Activated CD8-positive, alpha-beta memory T cell treated with anti-CD3 and anti-CD28 coated beads, Interleukin-2, amount 50 U/mL, for 48 hours (primary cell): ENCODE measurements around the gene TH.

Source experiments
- DNase-seq: peaks from one replicate; pipeline ENCODE4 v3.0.0-alpha.2; 2020

TH gene

DNA sequence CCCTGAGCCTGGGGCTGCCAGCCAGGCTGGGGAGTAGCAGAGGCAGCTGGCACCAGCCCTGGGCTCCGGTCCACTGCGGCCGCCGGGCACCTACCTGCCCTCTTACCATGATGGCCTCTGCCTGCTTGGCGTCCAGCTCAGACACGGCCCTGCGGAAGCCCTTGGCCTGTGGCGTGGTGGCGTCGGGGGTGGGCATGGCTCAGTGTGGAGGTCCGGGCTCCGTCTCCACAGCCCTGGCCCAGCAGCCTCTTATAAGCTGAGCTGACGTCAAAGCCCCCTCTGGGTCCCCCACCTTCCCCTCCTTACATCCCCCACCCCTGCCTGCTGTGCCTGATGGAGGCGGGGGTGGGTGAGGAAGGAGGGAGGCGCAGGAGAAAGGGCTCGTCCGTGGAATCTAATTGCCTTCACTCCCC, at the start of gene TH:
TH (minus strand) TSS at position 225 of the 413 bp plus-strand sequence; CDS start at position 196, 29 bp downstream.
- no peak for DNase-seq

DNA sequence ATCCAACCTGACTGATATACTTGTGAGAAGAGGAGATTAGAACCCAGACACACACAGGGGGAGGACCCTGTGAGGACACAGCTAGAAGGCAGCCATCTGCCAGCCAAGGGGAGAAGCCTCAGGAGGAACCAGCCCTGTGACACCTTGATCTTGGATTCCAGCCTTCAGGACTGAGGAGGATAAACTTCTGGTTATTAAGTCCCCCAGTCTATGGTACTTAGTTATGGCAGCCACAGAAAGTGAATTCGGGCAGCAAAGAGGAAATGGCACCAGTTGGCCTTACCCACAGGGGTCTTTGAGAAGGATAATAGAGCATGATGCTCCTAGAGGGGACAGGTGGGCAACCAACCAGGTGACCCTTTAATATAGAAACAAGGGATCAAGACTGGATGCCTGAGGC, 49.4 kb upstream of the TH start:
- DNase-seq: no peak

DNA sequence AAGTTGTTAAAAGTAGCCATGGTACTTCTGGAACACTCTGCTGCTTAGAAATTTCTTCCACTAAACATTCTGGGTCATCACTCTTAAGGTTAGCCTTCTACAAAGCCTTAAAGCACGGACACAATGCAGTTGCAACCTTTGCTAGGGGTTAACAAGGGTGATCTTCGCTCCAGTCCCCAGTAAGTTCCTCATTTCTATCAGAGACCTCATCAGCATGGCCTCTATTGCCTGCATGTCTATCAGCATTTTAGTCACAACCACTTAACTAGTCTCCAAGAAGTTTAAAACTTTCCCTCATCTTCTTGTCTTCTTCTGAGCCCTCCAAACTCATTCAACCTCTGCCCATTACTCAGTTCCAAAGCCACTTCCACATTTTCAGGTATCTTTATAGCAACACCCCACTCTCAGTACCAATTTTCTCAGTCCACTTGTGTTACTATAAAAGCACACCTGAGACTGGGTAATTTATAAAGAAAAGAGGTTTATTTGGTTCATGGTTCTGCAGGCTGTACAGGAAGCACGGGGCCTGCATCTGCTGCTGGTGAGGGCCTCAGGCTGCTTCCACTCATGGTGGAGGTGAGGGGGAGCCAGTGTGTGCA, 48.7 kb upstream of the TH start:
- no peak for DNase-seq

DNA sequence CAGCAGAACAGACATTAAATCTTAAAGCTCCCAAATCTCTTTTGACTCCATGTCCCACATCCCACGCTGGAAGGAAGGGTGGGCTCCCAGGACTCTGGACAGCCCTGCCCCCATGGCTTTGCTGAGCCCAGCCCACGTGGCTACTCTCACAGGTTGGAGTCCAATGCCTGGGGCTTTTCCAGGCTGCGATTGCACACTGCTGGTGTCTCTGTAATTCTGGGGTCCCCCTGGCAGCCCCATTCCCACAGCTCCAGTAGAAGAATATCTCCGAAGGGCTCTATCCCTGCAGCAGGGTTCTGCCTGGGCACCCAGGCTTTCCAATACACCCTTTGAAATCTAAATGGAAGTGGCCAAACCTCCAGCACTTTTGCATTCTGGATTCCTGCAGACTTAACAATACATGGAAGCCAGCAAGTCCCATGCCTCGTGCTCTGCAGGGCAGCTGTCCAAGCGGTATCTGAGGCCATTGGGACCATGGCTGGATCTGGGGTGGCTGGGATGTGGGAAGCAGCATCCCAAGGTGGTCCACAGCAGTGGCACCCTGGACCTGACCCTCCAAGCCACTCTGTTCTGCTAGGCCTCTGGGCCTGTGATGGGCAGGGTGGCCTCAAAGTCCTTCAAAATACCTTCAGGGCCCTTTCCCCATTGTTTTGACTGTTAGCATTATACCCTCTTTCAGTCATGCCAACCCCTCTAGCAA, 47.9 kb upstream of the TH start:
- no peak for DNase-seq

DNA sequence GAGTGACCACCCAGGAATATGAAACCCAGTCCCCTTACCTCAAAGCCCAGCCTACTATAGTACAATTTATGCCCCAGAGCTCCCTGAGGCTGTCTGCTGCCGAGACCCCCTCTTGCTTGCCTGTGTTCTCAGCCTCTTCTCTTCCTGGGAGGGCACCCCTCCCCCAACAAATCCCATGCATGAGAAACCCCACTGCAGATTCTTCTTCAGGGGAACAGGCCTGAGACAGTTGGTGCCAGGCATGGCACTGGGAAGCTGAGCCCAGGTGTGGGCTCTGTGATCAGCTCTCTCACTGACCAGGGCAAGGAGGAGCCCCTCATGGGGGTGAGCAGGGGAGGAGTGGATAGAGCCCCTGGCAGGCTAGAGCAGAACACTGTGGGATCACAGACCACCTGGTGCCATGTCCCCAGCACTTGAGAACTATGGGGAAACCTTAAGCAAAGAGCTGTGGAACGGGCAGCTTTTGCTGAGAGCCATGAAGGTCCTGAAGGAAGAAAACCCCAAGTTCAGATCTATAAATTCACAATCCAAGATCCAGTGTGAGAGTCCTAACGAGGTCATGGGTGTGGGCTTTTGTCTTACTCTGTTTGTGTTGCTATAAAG, 46.5 kb upstream of the TH start:
- no peak for DNase-seq

DNA sequence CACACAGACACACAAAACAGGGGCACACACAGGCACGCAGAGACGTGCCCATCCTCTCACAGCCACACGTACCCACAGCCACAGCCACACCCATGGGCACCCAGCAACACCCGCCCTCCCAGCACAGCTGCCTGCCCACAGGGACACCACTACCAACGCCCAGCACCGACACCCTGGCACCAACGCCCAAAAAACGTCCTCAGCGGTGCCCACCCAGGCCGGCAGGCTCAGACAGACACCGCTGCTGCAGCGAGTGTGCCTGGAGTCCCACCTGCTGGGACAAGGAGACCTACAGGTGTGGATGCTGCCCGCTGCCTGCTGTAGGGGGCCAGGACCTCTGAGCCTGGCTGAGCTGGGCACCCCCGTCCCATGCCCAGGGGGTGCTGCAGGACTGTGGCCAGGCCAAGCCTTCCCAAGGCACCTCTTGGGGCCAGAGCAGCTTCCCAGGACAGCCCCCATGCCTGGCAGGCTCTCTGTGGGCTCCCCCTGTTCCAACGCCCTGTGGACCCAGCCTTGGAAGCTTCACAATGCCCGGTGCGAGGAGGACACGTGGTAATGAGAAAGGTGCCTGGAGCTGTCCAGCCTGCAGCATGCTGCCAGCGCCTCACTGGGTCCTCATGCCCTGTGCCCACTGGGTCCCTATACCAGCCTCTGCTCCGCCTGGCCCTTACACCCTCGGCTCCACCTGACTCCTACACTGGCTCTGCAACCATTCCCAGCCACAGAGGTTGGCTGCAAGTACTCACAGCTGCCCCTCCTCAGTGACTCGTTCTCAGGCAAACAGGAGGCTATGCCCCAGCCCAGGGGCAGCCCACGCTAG, 45.8 kb upstream of the TH start:
- no peak for DNase-seq

DNA sequence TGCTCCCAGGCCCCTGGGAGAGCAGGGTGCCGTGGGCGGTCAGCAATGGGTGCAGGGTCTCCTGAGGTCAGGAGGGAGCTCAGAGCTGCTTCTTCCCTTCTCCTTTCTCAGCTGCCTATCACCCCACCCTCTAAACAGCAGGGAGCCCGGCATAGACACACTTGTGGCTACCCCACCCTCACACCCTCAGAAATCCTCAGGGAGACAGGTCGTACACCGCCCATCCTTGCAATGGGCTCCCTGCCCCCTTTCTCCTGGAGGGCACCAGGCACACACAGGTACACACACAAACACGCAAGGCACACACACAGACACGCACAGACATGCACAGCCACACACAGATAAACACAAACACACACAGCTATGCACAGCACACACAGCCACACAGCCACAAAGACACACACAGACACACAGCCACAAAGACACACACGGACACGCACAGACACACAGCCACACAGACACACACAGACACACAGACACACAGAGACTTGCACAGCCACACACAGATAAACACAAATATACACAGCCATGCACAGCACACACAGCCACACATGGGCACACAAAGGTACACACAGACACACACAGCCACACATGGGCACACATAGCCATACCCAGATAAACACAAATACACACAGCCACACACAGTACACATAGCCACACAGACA, 44.9 kb upstream of the TH start:
- no peak for DNase-seq

DNA sequence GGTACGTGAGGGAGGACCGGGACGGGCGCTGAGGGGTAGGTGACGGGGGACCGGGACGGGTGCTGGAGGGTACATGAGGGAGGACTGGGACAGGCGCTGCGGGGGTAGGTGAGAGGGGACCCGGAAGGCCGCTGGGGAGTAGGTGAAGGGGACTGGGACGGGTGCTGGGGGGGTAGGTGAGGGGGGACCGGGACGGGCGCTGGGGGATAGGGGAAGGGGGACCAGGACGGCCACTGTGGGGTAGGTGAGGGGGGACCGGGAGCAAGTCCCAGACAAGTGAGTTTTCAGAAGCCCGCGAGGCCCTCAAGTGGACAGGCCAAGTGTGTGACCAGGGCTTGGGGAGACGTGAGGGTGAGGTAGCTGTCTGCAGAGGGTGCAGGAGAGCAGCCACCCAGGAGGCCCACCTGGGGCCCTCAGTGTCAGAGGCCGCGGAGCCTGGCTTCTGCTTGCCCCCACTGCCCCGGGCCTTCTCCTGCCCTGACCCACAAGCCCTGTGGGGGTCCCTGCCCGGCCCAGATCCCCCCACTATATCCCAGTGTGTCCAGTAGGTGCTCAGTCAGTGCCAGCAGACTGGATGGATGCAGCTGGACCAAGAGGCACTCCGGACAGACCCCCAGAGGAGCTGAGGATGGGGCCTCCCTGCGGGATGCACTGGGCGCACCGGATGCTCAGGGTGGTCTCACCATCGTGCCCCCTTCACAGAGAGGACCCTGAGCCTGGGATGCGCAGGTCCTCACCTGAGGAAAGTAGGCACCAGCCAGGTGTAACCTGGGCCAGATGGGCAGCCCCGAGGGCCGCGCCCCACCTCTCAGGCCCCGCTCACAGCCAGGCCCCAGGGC, 44.2 kb upstream of the TH start:
- no peak for DNase-seq

DNA sequence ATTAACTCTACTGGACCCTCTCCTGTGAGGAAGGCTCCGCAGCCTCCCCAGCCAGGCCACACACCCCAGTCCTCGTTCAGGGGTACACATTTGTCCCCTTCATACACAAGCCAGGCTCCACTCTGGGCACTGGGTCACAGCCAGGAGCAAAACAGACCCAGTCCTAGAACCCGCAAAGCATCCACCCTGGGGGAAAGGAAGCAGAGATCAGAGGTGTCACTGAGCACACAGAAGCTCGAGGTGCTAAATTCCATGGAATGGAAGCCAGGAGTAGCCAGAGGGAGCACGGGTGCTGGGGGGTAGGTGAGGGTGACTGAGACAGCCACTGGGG, 43.6 kb upstream of the TH start:
- DNase-seq: no peak

DNA sequence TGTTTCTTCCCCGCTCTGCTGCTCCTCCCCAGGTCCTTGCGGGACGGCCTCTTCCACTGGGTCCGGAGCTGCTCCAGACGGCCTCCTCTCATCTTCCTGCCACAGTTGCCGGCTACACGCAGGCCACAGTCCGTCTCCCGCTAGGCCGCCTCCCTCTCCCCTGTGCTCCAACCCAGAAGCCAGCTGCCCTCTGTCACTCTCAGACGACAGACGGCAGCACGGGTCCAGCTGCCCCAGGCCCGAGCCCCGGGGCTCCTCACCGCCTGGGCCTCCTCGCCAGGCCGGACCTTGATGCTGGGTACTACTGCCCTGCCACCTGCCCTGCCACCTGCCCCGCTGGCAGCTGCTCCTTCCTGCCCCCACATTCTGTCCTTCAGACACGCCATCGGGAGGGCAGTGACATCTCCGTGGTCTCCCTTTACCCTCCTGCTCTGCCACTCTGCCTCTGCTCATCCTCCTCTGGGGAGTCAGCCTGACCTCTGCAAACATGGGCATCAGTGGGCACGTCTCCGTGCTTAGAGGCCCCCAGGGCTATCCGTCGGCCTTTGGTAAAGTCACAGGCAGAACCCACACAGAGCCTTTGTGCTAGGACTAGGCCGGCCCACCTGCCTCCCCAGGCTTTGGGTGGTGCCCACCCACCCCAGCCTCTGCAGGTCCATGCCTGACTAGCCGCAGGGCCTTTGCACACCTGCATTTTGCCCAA, 43.1 kb upstream of the TH start:
- no peak for DNase-seq

DNA sequence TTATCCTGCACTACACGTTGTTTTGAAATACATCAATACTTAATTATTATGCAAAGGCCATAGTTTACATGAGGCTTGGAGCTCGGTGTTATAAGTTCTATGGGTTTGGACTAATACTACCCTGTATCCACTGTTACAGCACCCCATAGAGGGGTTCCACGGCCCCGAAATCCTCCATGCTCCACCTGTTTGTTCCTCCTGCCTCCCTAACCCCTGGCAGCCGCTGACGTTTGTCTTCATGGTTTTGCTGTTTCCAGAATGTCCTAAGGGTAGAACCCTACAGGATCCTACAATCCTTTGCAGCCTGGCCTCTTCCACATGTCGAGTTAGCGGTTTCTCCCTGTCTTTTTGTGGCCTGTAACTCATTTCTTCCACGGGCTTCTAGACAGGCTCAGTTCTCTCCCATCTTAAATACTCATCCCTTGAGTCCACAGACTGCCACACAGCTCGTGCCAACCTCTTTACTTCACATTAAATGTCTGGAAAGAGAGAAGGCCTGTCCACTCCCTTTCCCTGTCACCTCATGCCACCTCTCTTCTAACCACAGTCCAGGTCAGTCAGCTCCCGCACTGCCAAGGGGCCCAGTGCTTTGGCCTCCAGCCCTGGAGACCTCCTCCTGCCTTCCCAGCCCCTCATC, 42.4 kb upstream of the TH start:
- DNase-seq: no peak

DNA sequence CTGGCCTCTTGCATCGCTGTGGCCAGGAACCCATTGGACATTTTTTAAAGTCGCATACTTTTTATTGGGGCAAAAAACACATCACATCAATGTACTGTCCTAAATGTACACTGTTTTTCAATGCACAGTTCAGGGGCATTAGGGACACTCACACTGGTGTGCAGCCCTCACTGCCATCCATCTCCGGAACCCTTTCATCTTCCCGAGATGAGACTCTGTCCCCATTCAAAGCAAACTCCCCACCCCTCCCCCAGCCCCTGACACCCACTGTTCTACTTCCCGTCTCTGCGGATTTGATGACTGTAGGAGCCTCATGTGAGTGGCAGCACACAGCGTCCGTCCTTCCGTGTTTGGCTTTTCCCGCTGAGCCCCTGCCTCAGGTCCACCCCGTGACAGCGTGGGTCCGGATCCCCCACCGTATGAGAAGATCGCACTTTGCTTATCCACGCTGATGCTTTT, 41.8 kb upstream of the TH start:
- peak; percentile 54 for DNase-seq

DNA sequence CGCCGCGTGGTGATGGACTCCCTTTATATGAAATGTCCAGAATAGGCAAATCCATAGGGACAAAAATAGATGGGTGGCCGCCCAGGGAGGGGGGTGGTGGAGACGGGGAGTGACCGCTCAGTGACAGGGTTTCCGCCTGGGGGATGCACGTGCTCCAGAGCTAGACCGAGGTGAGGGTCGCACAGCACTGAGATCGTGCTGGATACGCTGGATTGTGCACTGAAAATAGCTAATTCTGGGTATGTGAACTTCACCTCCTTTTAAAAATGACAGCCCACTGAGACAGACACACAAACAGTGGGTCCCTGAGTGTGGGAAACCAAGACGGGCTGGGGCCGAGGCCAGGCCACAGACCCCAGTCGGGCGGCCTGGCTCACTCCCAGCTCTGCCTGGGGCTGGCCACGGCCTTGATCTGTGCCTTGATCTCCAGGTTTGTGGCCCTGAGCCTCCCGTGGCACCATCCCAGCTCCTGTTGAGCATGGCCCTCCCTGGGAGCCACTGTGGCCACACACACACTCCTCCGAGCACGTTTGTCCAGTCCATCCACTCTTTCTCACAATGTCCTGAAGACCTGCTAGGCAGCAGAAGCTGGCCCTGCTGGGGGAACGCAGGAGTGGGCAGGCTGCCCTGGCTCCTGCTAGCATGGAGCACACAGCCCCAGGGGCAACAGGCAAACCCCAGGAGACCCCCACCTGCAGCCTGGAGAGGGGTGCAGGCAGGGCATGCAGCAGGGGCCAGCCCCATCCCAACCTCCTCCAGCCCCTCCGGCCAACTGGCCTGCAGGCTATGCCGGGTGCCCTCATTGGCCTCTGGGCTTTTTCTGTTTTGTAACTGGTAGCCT, 41.0 kb upstream of the TH start:
- no peak for DNase-seq

DNA sequence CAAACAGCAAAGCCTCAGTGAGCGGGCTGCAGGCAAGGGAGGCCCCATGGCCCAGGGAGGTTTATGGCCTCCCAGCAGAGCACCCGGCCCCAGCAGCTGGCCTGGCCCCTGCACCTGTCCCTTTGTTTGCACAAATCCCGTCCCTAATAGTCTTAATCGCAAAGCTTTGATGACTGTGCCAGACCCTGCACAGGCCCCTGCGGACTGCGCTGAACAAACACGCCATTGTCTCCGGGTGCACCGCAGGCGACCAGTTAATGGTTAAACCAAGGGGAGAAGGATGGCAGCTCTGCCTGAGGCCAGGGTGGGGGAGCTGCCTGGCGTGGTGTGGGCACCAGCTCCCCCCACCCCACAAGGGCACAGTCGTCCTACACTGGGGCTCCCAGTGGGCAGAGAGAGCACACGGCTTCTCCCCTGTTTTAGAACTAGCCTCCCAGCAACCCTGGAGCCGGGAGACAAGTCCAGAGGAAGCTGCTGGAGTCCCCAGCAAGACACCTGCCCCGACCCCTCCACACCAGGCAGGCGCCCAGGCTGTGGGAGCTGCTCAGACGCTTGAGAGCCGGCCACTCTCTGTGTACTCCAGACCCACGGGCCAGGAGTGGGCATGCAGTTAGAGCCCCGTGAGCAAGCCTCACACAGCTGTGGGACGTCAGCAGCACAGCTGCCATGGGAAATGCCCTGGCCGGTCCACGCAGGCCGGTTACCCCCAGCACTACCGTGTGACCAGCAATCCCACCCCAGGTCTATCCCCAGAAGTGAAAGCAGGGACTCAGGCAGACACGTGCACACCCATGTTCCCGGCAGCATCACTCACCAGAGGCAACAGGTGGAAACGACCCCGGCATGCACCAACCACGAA, 39.7 kb upstream of the TH start:
- no peak for DNase-seq

DNA sequence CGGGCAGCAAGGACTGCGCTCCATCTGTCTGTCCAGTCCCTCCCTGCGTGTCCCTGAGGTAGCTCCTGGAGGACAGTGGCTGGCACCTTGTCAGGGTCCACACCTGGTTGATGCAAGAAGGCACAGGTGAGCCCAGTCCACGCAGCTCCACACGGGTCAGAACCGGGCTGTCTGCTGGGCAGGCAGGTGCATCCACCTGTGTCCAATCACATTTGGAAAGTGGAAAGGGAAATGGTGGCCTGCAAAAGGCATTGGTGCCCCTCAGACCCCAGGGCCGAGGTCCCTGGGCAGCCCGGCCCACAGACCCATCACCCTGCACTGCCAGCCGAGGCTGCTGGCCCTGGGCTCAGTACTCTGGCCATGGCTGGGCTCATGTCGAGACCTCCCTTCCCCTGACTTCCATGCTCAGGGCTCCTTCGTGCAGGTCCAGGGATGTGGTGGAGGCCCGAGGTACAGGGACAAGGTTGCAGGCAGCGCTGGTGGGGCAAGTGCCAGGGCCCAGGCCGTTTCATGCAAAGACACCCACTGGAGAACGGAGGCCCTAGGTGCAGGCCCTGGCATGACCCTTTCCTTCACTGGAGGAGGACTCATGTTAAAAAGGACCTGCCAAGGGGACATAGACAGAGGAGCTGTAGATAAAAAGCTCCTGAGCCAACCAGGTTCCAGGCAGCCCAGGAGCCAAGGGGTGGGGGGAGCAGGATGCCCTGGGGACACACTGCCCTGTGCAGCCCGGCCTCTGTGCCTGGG, 38.9 kb upstream of the TH start:
- no peak for DNase-seq

DNA sequence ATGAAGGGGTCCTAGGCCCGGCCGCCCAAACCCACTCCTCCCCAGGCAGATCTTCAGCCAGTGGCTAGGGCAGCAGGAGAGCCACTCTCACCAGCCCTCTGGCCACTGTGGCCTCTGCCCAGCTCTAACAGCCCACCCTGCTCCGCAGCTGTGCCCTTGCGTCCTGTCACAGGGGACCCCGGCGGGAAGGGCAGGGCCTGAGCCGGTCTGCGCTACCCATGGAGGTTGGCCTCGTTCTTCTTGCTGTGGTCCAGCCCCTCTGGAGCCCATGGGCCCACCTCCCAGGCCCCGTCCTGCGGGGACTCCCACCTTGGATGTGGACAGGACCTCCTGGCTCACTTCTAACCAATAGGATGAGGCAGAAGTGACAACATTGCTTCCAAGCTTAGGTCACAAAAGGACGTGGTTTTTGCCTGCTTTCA, 38.3 kb upstream of the TH start:
- DNase-seq: no peak

DNA sequence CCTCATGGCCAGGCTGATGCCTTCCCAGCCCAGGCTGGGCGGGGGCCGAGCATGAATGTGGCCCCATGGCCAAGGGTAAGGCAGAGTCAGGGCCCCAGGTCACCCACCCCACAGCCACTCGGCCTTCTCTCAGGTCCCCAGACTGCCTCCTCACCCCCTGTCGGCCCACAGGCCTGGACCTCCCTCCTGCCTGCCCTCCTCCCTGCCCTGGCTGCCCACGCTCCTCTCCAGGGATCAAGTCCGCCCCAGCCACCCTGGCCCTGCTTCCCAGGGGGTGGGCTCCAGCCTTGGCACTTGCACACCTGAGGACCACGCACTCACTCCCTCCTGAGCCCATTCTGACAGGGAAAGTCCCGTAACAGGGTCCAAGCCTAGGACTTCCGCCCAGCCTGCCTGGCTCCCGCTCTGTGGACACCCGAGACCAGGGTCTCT, 37.8 kb upstream of the TH start:
- no peak for DNase-seq

DNA sequence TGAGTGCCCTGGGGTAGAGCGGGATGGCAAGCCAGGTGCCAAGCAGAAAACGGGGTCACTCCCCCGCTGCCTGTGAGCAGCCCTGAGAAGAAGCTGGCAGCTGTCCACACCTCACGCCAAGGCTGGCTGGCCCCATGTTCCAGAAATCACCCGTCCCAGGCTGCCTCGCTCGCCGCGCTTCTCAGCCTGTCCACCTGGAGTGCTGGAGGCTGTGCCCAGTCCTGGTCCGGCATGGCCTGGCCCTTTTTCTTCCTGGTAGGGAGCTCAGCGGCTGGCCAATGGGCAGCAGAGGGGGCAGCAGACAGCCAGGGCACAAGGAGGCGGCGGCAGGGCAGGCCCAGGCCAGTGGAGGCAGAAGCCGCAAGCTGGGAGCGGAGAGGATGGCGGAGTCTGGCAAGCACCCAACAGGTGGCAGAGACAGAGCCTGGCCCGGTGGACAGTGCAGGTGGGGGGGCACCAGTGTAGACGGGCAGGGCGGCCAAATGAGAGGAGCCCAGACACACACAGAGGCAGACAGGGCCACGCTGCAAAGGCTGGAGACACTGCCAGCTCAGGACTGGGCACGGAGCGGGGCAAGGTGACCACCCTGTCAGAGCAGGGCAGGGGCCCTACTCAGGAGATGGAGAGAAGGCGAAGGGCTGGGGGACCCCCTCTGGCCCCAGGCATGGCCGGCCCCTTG, 37.2 kb upstream of the TH start:
- DNase-seq: no peak
